Endodermal cell (in vitro differentiated cells): Measurements from ENCODE around the gene MYO16. TPM values are rescaled to one million over a fixed set of nuclear protein-coding genes. Genes with fewer than 3 reads are reported as not detected.
"Not testable (repeated sequence)": the region's sequence is repeated elsewhere in the genome, so short reads cannot be mapped to it uniquely, and the experiment has no call there.

Experiments used
- DNase-seq: peaks from one replicate; pipeline ENCODE4 v3.0.0-alpha.2; 2017
- H3K27ac ChIP-seq: 2 replicates; pipeline ENCODE4 v1.5.1; 2013; ENCODE audit warnings: mild to moderate bottlenecking, low read depth, low read length, moderate library complexity
- H3K27me3 ChIP-seq: 2 replicates; pipeline ENCODE4 v1.6.1; 2013; ENCODE audit warnings: mild to moderate bottlenecking, low read length, moderate library complexity; ENCODE audit not compliant: insufficient read depth, control insufficient read depth, poor library complexity, severe bottlenecking
- H3K36me3 ChIP-seq: 2 replicates; pipeline ENCODE4 v1.7.0; 2013; ENCODE audit warnings: mild to moderate bottlenecking, low read length, moderate library complexity; ENCODE audit not compliant: control insufficient read depth, insufficient read depth
- H3K4me1 ChIP-seq: one replicate; pipeline ENCODE4 v1.7.0; 2013; ENCODE audit warnings: low read length; ENCODE audit not compliant: control insufficient read depth, insufficient read depth
- H3K4me3 ChIP-seq: 2 replicates; pipeline ENCODE4 v1.5.1; 2013; ENCODE audit warnings: mild to moderate bottlenecking, low read length, moderate library complexity
- H3K9ac ChIP-seq: 2 replicates; pipeline ENCODE4 v1.6.1; 2013; ENCODE audit warnings: mild to moderate bottlenecking, low read length, moderate library complexity; ENCODE audit not compliant: poor library complexity, severe bottlenecking; ENCODE audit errors: extremely low read depth
- H3K9me3 ChIP-seq: 2 replicates; pipeline ENCODE4 v1.6.1; 2013; ENCODE audit warnings: mild to moderate bottlenecking, low read length, moderate library complexity; ENCODE audit not compliant: control insufficient read depth
- H3K27ac Mint-ChIP-seq: 2 replicates; pipeline ENCODE4 v1.8.0; 2020; ENCODE audit warnings: mixed read lengths
- H3K27me3 Mint-ChIP-seq: 2 replicates; pipeline ENCODE4 v1.8.0; 2021; ENCODE audit warnings: mild to moderate bottlenecking, mixed read lengths; ENCODE audit not compliant: insufficient read depth
- H3K36me3 Mint-ChIP-seq: 2 replicates; pipeline ENCODE4 v1.8.0; 2020; ENCODE audit warnings: low read depth, mixed read lengths
- H3K4me1 Mint-ChIP-seq: 2 replicates; pipeline ENCODE4 v1.8.0; 2020; ENCODE audit warnings: mixed read lengths
- H3K4me3 Mint-ChIP-seq: 2 replicates; pipeline ENCODE4 v1.8.0; 2020; ENCODE audit warnings: mild to moderate bottlenecking, moderate library complexity, mixed read lengths
- H3K9me3 Mint-ChIP-seq: 2 replicates; pipeline ENCODE4 v1.8.0; 2020; ENCODE audit warnings: mild to moderate bottlenecking, mixed read lengths
- CTCF ChIP-seq: fragments of 200-600 bp; sonication (generic); conservative IDR thresholded peaks from 2 replicates; pipeline ENCODE4 v1.5.0; 2021; ENCODE audit warnings: antibody characterized with exemption, mild to moderate bottlenecking
- WGBS, 2 experiments: methylation state at CpG; one replicate each; pipeline versions ENCODE4 v1.1.5 to v1.1.7; 2013; ENCODE audit warnings: missing lambda C conversion rate in 2 of 2, mixed read lengths in 1 of 2; ENCODE audit not compliant: insufficient coverage in 1 of 2, insufficient read length in 1 of 2; 5-methylcytosine and 5-hydroxymethylcytosine counted together
- total RNA-seq, 2 donors: library from RNA; stranded (reverse); fragmentation: NEBNext Ultra II Directional in 1 of 2; extraction: Animal tissue kit (Norgen Biotek cat#: 25700) in 1 of 2; gene quantifications; 2 replicates in 1 of 2; 3 replicates in 1 of 2; pipeline ENCODE4 v1.2.1, GENCODE V29; 2021

MYO16 gene
- total RNA-seq, 2 donors from 2014 or later = 0.70 to 1.2 TPM

DNA sequence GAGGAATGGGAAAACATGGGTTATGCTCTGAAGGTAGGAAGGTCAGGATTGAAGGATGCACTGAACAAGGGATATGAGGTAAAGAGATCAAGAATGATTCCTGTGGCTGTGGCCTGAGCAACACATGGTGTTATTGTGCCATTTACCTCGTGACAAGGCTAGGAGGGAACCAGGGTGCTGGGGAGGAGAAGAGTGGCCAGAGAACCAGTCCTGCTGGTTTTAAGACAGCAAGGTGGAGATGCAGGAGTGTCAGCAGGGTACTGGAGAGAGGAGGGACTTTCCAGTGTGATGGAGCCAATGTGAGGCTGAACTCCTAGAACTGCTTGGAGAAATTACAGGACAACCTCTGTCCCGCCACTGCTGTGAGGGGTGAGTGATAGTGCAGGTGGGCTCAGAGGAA is 282.4 kb downstream of the MYO16 start:
- TF ChIP-seq CTCF = no peak
- H3K27me3 ChIP-seq = no peaks in the 10 kb centered on the region

DNA sequence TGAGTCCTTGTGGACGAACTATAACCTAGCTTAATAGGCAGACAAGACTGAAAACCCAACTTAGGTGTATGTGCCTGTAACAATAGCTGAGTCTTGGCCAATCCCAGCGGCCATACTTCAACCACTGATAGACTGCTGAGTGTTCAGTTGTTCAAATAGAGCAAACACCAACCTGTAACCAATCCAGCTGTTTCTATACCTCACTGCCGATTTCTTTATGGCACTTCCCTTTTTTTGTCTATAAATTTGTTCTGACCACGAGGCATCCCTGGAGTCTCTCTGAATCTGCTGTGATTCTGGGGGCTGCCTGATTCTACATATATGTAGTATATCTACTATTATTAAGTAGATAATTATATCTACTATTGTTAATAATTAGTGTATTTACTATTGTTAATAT is 284.3 kb downstream of the MYO16 start:
- not testable (repeated sequence) for H3K4me3 Mint-ChIP-seq, H3K27ac Mint-ChIP-seq, DNase-seq, H3K27me3 Mint-ChIP-seq, H3K36me3 Mint-ChIP-seq, H3K9ac ChIP-seq, H3K9me3 ChIP-seq, H3K36me3 ChIP-seq, H3K4me3 ChIP-seq, H3K9me3 Mint-ChIP-seq, H3K27ac ChIP-seq, H3K4me1 Mint-ChIP-seq, H3K4me1 ChIP-seq, H3K27me3 ChIP-seq
- WGBS, 2 experiments = 81 to 92% methylated on average over 2 to 4 of the region's 4 CpGs

More for the DNA sequence above, 282.4 kb downstream of the MYO16 start:
- DNase-seq = no peak
- no peaks in the 10 kb centered on the region for H3K27me3 Mint-ChIP-seq
- no peaks in the 10 kb centered on the region for H3K36me3 ChIP-seq
- H3K9me3 ChIP-seq = no peaks in the 10 kb centered on the region
- H3K9ac ChIP-seq = no peak overlapping the region
- WGBS, 2 experiments = 88 to 100% methylated on average over 1 of the region's 2 CpGs
- H3K27ac ChIP-seq = no peak overlapping the region
- H3K4me1 Mint-ChIP-seq = peaks cover 7% of the 10 kb centered on the region
- H3K4me1 ChIP-seq = no peaks in the 10 kb centered on the region
- H3K9me3 Mint-ChIP-seq = no peaks in the 10 kb centered on the region
- no peak overlapping the region for H3K4me3 ChIP-seq
- no peak overlapping the region for H3K4me3 Mint-ChIP-seq
- H3K27ac Mint-ChIP-seq = no peak overlapping the region
- H3K36me3 Mint-ChIP-seq = no peaks in the 10 kb centered on the region

DNA sequence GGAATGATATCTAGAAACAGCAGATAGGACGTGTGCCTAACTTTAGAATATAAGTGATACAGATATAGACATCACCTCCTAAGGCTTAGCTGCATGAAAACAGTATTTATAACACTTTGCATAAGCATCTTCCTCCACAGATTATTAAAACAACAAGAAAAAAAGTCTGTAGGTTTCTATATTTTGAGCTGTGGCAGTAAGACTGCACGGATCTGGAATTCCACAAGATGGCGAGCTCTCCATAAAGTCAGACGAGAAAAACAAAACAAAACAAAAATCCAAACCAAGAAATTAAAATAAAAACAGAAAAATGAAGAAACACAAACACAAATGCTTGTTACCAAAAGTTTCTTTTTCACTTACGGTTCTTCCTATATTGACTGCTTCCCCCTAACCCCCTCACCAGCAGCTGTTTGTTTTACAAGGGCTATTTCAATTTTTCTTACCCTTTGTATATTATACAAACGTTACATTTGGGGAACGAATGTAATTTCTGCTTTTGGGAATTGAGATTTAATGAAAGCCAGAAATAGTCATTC is 285.8 kb downstream of the MYO16 start:
- H3K27ac ChIP-seq = no peak overlapping the region
- Mint-ChIP-seq H3K9me3 (no peaks in the 10 kb centered on the region), H3K27ac (peak overlapping the region; percentile 67), H3K4me1 (peaks cover 7% of the 10 kb centered on the region), H3K4me3 (no peak overlapping the region), H3K36me3 (no peaks in the 10 kb centered on the region), H3K27me3 (no peaks in the 10 kb centered on the region)
- DNase-seq = no peak
- no peaks in the 10 kb centered on the region for H3K9me3 ChIP-seq
- no peak overlapping the region for H3K9ac ChIP-seq
- H3K4me1 ChIP-seq = no peaks in the 10 kb centered on the region
- no peak overlapping the region for H3K4me3 ChIP-seq
- no peaks in the 10 kb centered on the region for H3K27me3 ChIP-seq
- H3K36me3 ChIP-seq = no peaks in the 10 kb centered on the region
- peak; percentile 78 for TF ChIP-seq CTCF
- 60 to 83% methylated on average over 1 to 5 of the region's 7 CpGs for WGBS, 2 experiments
